Left cardiac atrium (tissue), 4 donors: ENCODE data around the gene ZSWIM6. TPM values are rescaled to one million over a fixed set of nuclear protein-coding genes. Genes with fewer than 3 reads are reported as not detected.
A peak's percentile ranks its signal among the peaks of the same experiment; 100 is the strongest.

Experiments
- ATAC-seq, 2 donors: fragments of 200-7000 bp; cut with Tn5 transposase; one replicate each; pipeline ENCODE4 v1.9.1; 2020; ENCODE audit warnings: mild to moderate bottlenecking in 2 of 2, moderate library complexity in 2 of 2
- DNase-seq: peaks from one replicate; pipeline ENCODE4 v3.0.0-alpha.2; 2020
- intact Hi-C, 2 donors: fragments of 100-400 bp; cut with DNase I; formaldehyde crosslinking; loops; one replicate each; pipeline versions ENCODE4 v1.14.1 to v1.15.1; 2022 to 2023
- total RNA-seq, 2 donors: library from RNA; stranded (reverse); fragmentation: NEBNext Ultra II Directional; extraction: Animal tissue kit (Norgen Biotek cat#: 25700); gene quantifications; one replicate each; pipeline ENCODE4 v1.2.1, GENCODE V29; 2021
- donor health status: DM: no; HTN: yes; CAD: no.
- donor health status: DM: no; HTN: yes; CAD: no; lungs with severe emphysema.
- donor health status: DM: yes; HTN: yes; CAD: no.
- donor health status: Dilated cardiomyopathy.

The ZSWIM6 gene
- total RNA-seq, 2 donors from 2014 or later: 6.8 to 7.8 TPM

GRCh38 chr5:61328791-61329549 lies 3.1 kb upstream of the ZSWIM6 start:
- no peak for DNase-seq
- intact Hi-C loops: loop anchor here in 1 of 2 donors (10.0 kb wide), 2 partner anchors 274 to 384 kb away; partner anchors contain the start of genes ERCC8 and NDUFAF2
- ATAC-seq: no peak

GRCh38 chr5:61329550-61330128 lies 2.4 kb upstream of the ZSWIM6 start:
- ATAC-seq: no peak
- no peak for DNase-seq
- intact Hi-C loops: loop anchor here (2.0 to 10.0 kb wide), 9 partner anchors 75 to 385 kb away; partner anchors contain the start of genes SMIM15 (in 2 of the 2), ERCC8 (in 1 of the 2) and NDUFAF2 (in 1 of the 2)

GRCh38 chr5:61330341-61330844 lies 1.7 kb upstream of the ZSWIM6 start:
- ATAC-seq: no peak
- intact Hi-C loops: loop anchor here (2.0 to 10.0 kb wide), 7 partner anchors 74 to 334 kb away; partner anchors contain the start of gene SMIM15 (in 2 of the 2)
- peak; percentile 37 for DNase-seq

- DNase-seq (peak; percentile 81), ATAC-seq (peak; percentile 51 to 63)
- intact Hi-C loops: loop anchor here (2.0 to 10.0 kb wide), 7 partner anchors 74 to 334 kb away; partner anchors contain the start of gene SMIM15 (in 2 of the 2)
These were observed 1.1 kb upstream of the ZSWIM6 start for GRCh38 chr5:61330845-61331406.

GRCh38 chr5:61332358-61332749 lies 296 bp downstream of the ZSWIM6 start:
- intact Hi-C loops: loop anchor here (5.0 to 10.0 kb wide), 6 partner anchors 72 to 332 kb away; partner anchors contain the start of gene SMIM15 (in 1 of the 2)
- ATAC-seq (no peak), DNase-seq (peak; percentile 56)

- intact Hi-C loops: loop anchor here (5.0 to 10.0 kb wide), 6 partner anchors 72 to 332 kb away; partner anchors contain the start of gene SMIM15 (in 1 of the 2)
- ATAC-seq: peak in 1 of 2 donors; percentile 0
These were observed 828 bp downstream of the ZSWIM6 start for GRCh38 chr5:61332851-61333320.

GRCh38 chr5:61333321-61333953 lies 1.4 kb downstream of the ZSWIM6 start:
- DNase-seq: peak; percentile 67
- ATAC-seq: peak in 1 of 2 donors; percentile 0
- intact Hi-C loops: loop anchor here (5.0 to 10.0 kb wide), 6 partner anchors 71 to 331 kb away; partner anchors contain the start of gene SMIM15 (in 1 of the 2)

More at GRCh38 chr5:61332851-61333320, 828 bp downstream of the ZSWIM6 start:
- DNase-seq: peak; percentile 77

- intact Hi-C loops: loop anchor here (5.0 to 10.0 kb wide), 6 partner anchors 71 to 331 kb away; partner anchors contain the start of gene SMIM15 (in 1 of the 2)
- no peak for ATAC-seq
These were observed 2.2 kb downstream of the ZSWIM6 start for GRCh38 chr5:61333954-61334867.

GRCh38 chr5:61334868-61335615 lies 3.0 kb downstream of the ZSWIM6 start:
- intact Hi-C loops: loop anchor here (5.0 to 10.0 kb wide), 6 partner anchors 70 to 330 kb away; partner anchors contain the start of gene SMIM15 (in 1 of the 2)
- DNase-seq: no peak
- no peak for ATAC-seq

More at GRCh38 chr5:61333954-61334867, 2.2 kb downstream of the ZSWIM6 start:
- no peak for DNase-seq

GRCh38 chr5:61339764-61340163 lies 7.7 kb downstream of the ZSWIM6 start:
- intact Hi-C loops: loop anchor here (10.0 kb wide), 3 partner anchors 65 to 325 kb away; no protein-coding TSS in a partner anchor
- ATAC-seq (no peak), DNase-seq (no peak)

GRCh38 chr5:61340775-61341361 lies 8.8 kb downstream of the ZSWIM6 start:
- intact Hi-C loops: no loop called here
- no peak for ATAC-seq
- DNase-seq: no peak

GRCh38 chr5:61342071-61342501 lies 10.0 kb downstream of the ZSWIM6 start:
- DNase-seq: no peak
- peak in 1 of 2 donors; percentile 41 for ATAC-seq
- intact Hi-C loops: no loop called here

GRCh38 chr5:61344187-61344944 lies 12.3 kb downstream of the ZSWIM6 start:
- DNase-seq: peak; percentile 66
- intact Hi-C loops: no loop called here
- ATAC-seq: peak; percentile 69 to 74

- ATAC-seq: no peak
- intact Hi-C loops: no loop called here
- no peak for DNase-seq
These were observed 14.5 kb downstream of the ZSWIM6 start for GRCh38 chr5:61346511-61346910.

GRCh38 chr5:61347080-61347479 lies 15.0 kb downstream of the ZSWIM6 start:
- intact Hi-C loops: no loop called here
- no peak for DNase-seq
- no peak for ATAC-seq

GRCh38 chr5:61348447-61348846 lies 16.4 kb downstream of the ZSWIM6 start:
- ATAC-seq: no peak
- no peak for DNase-seq
- intact Hi-C loops: no loop called here
